ENCODE data around the gene ALDOA. TPM values are rescaled to one million over a fixed set of nuclear protein-coding genes. Genes with fewer than 3 reads are reported as not detected.

The ALDOA gene
- total RNA-seq, 2 donors from 2014 or later = 569 to 841 TPM

- Histone ChIP-seq H3K36me3 (no peaks in the 10 kb centered on the region), H3K4me1 (ENCODE audit: control insufficient read depth in 1 of 2, low read depth in 2 of 2) (peaks cover 2 to 10% of the 10 kb centered on the region in 2 donors), H3K27me3 (replicated peaks; ENCODE audit: insufficient read depth) (no peaks in the 10 kb centered on the region), H3K4me3 (no peak within 1 kb of the TSS), H3K9me3 (no peaks in the 10 kb centered on the region), H3K27ac (no peak within 1 kb of the TSS)
- TF ChIP-seq, protein P1, sequence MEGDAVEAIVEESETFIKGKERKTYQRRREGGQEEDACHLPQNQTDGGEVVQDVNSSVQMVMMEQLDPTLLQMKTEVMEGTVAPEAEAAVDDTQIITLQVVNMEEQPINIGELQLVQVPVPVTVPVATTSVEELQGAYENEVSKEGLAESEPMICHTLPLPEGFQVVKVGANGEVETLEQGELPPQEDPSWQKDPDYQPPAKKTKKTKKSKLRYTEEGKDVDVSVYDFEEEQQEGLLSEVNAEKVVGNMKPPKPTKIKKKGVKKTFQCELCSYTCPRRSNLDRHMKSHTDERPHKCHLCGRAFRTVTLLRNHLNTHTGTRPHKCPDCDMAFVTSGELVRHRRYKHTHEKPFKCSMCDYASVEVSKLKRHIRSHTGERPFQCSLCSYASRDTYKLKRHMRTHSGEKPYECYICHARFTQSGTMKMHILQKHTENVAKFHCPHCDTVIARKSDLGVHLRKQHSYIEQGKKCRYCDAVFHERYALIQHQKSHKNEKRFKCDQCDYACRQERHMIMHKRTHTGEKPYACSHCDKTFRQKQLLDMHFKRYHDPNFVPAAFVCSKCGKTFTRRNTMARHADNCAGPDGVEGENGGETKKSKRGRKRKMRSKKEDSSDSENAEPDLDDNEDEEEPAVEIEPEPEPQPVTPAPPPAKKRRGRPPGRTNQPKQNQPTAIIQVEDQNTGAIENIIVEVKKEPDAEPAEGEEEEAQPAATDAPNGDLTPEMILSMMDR (IDR thresholded peaks at IDR 0.05) = no peak
- ATAC-seq (ENCODE audit: insufficient number of reproducible peaks, low FRiP score, low read depth) (no peak), DNase-seq (ENCODE audit: low spot score) (no peak)
These were observed 42.7 kb upstream of the ALDOA start, which contains the start of gene C16orf92 for GRCh38 chr16:30022887-30023286. C16orf92 (plus strand) TSS chr16:30023198; CDS start chr16:30023341, 143 bp downstream.

DNA sequence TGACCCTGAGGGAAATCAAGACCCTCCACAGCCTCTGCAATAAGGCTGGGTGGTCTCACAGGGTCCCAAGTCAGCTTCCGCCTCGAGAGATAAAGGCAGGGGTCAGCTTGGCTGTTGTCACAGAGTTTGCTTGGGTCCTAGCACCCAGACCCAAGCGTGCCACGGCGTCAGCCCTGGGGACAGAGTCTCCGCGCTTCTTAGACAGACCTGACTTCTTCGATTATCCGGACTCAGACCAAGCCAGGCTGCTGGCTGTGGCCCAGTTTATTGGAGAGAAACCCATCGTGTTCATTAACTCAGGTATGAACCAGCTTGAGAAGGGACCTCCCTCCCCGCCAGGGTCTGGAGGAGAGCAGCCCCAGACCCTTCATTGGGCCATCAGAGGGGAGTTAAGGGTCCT lies 42.0 kb upstream of the ALDOA start:
- H3K27me3 ChIP-seq (replicated peaks; ENCODE audit: insufficient read depth) = no peaks in the 10 kb centered on the region
- no peaks in the 10 kb centered on the region for H3K9me3 ChIP-seq
- DNase-seq (ENCODE audit: low spot score) = no peak
- H3K4me3 ChIP-seq = no peak overlapping the region
- TF ChIP-seq, protein P1 (IDR thresholded peaks at IDR 0.05) = no peak
- no peak overlapping the region for H3K27ac ChIP-seq
- H3K36me3 ChIP-seq = no peaks in the 10 kb centered on the region
- peaks cover 2 to 10% of the 10 kb centered on the region in 2 donors for H3K4me1 ChIP-seq (ENCODE audit: control insufficient read depth in 1 of 2, low read depth in 2 of 2)
- no peak for ATAC-seq (ENCODE audit: insufficient number of reproducible peaks, low FRiP score, low read depth)

DNA sequence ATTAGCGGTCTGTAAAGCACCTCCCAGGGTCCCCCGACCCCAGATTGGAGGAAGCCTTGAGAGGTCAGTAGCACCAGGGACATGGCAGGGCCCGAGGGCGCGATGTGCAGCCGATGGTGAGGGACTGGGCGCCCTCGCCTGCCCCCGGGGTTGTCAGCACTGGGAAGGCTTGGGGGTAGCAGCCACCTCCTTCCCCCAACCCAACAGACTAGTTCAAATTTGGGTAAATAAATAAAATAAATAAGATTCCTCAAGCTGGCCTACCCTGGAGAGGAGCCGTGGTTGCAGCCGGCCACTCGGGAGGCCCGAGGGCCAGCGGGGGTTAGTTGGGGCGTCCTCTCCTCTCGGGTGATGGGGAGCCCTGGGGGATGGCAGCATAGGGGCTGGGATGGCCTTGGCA lies 41.1 kb upstream of the ALDOA start:
- H3K27ac ChIP-seq = no peak overlapping the region
- no peaks in the 10 kb centered on the region for H3K27me3 ChIP-seq (replicated peaks; ENCODE audit: insufficient read depth)
- no peaks in the 10 kb centered on the region for H3K9me3 ChIP-seq
- peaks cover 2 to 10% of the 10 kb centered on the region in 2 donors for H3K4me1 ChIP-seq (ENCODE audit: control insufficient read depth in 1 of 2, low read depth in 2 of 2)
- TF ChIP-seq, protein P1 (IDR thresholded peaks at IDR 0.05) = no peak
- ATAC-seq (ENCODE audit: insufficient number of reproducible peaks, low FRiP score, low read depth) (no peak), DNase-seq (ENCODE audit: low spot score) (no peak)
- H3K4me3 ChIP-seq = no peak overlapping the region
- H3K36me3 ChIP-seq = no peaks in the 10 kb centered on the region

DNA sequence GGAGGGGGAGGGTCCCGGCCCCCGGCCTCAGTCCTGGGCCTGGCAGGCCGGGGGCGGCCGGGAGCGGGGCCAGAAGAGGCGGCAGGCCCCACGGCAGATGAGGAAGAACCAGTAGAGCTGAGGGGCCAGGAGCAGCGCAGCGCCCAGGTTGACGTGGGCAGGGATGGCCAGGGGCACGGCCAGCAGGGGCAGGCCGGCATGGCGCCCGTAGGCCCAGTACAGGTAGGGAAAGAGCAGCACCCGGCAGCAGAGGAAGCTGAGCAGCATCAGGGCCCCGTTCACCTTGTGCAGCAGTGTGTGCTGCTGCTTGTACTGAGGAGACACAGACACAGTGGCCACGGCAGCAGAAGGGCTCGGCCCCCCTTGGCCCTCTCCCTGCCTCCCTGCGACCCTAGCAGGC lies 40.4 kb upstream of the ALDOA start:
- H3K27me3 ChIP-seq (replicated peaks; ENCODE audit: insufficient read depth) = no peaks in the 10 kb centered on the region
- H3K4me1 ChIP-seq (ENCODE audit: control insufficient read depth in 1 of 2, low read depth in 2 of 2) = peaks cover 2 to 10% of the 10 kb centered on the region in 2 donors
- no peaks in the 10 kb centered on the region for H3K9me3 ChIP-seq
- H3K36me3 ChIP-seq = no peaks in the 10 kb centered on the region
- TF ChIP-seq, protein P1 (IDR thresholded peaks at IDR 0.05) = no peak
- ATAC-seq (ENCODE audit: insufficient number of reproducible peaks, low FRiP score, low read depth) = no peak
- H3K4me3 ChIP-seq = no peak overlapping the region
- DNase-seq (ENCODE audit: low spot score) = no peak
- H3K27ac ChIP-seq = no peak overlapping the region

DNA sequence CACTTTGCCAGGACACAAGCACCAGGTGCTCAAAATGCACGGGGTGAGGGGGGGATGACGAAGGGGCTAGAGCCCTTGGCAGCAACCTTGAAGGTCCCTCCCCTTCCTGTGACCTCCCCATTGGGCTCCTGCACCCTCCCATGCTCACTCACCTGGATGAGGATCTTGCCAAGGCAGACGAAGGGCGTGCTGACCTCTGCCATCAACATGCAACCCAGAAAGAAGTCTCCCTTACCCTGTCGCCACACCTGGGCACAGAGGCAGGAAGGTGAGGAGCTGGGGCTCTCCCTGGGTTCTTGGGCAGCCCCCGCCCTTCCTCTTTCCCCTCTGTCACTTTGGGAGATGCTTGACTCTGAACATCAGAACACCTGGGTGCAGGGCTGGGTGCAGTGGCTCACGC lies 40.0 kb upstream of the ALDOA start:
- Histone ChIP-seq H3K36me3 (no peaks in the 10 kb centered on the region), H3K27ac (no peak overlapping the region), H3K9me3 (no peaks in the 10 kb centered on the region), H3K27me3 (replicated peaks; ENCODE audit: insufficient read depth) (no peaks in the 10 kb centered on the region), H3K4me1 (ENCODE audit: control insufficient read depth in 1 of 2, low read depth in 2 of 2) (peaks cover 2 to 10% of the 10 kb centered on the region in 2 donors), H3K4me3 (no peak overlapping the region)
- TF ChIP-seq, protein P1 (IDR thresholded peaks at IDR 0.05) = no peak
- ATAC-seq (ENCODE audit: insufficient number of reproducible peaks, low FRiP score, low read depth) = no peak
- DNase-seq (ENCODE audit: low spot score) = no peak
